IPS-18a (cell line): ENCODE data around the gene KLHL34.

Source experiments
- H3K27ac ChIP-seq: one replicate; pipeline ENCODE4 v1.5.1; 2013; ENCODE audit warnings: low read length
- H3K27me3 ChIP-seq: one replicate; pipeline ENCODE4 v1.6.1; 2013; ENCODE audit warnings: mild to moderate bottlenecking, low read length; ENCODE audit not compliant: control insufficient read depth, insufficient read depth
- H3K36me3 ChIP-seq: one replicate; pipeline ENCODE4 v1.6.1; 2013; ENCODE audit warnings: low read depth, low read length; ENCODE audit not compliant: control insufficient read depth
- H3K4me1 ChIP-seq: one replicate; pipeline ENCODE4 v1.6.1; 2013; ENCODE audit warnings: low read depth, low read length; ENCODE audit not compliant: control insufficient read depth
- H3K4me3 ChIP-seq: one replicate; pipeline ENCODE4 v1.5.1; 2013; ENCODE audit warnings: low read length
- H3K9ac ChIP-seq: one replicate; pipeline ENCODE4 v1.6.1; 2013; ENCODE audit warnings: mild to moderate bottlenecking, low read length, moderate library complexity
- H3K9me3 ChIP-seq: one replicate; pipeline ENCODE4 v1.6.1; 2013; ENCODE audit warnings: low read depth, low read length; ENCODE audit not compliant: control insufficient read depth

Gene KLHL34

GRCh38 chrX:21658152-21658737, at the start of gene KLHL34:
TSS of gene KLHL34 (minus strand) at chrX:21658330. CDS start at chrX:21657788, 542 bp downstream.
- H3K36me3 ChIP-seq: no peaks in the 10 kb centered on the region
- peaks cover 4% of the 10 kb centered on the region for H3K9me3 ChIP-seq
- no peak within 1 kb of the TSS for H3K9ac ChIP-seq
- H3K27me3 ChIP-seq: no peaks in the 10 kb centered on the region
- H3K4me3 ChIP-seq: no peak within 1 kb of the TSS
- no peaks in the 10 kb centered on the region for H3K4me1 ChIP-seq
- no peak within 1 kb of the TSS for H3K27ac ChIP-seq

GRCh38 chrX:21705225-21705624, 47.1 kb upstream of the KLHL34 start:
- no peak overlapping the region for H3K27ac ChIP-seq
- H3K9ac ChIP-seq: no peak overlapping the region
- peaks cover 12% of the 10 kb centered on the region for H3K9me3 ChIP-seq
- no peak overlapping the region for H3K4me3 ChIP-seq
- H3K4me1 ChIP-seq: no peaks in the 10 kb centered on the region
- H3K27me3 ChIP-seq: no peaks in the 10 kb centered on the region
- no peaks in the 10 kb centered on the region for H3K36me3 ChIP-seq

GRCh38 chrX:21702725-21703124, 44.6 kb upstream of the KLHL34 start:
- no peaks in the 10 kb centered on the region for H3K36me3 ChIP-seq
- no peak overlapping the region for H3K4me3 ChIP-seq
- H3K4me1 ChIP-seq: no peaks in the 10 kb centered on the region
- H3K9ac ChIP-seq: no peak overlapping the region
- peaks cover 14% of the 10 kb centered on the region for H3K9me3 ChIP-seq
- H3K27me3 ChIP-seq: no peaks in the 10 kb centered on the region
- H3K27ac ChIP-seq: no peak overlapping the region

- no peaks in the 10 kb centered on the region for H3K27me3 ChIP-seq
- no peaks in the 10 kb centered on the region for H3K36me3 ChIP-seq
- H3K27ac ChIP-seq: no peak overlapping the region
- H3K9ac ChIP-seq: no peak overlapping the region
- H3K4me3 ChIP-seq: no peak overlapping the region
- peaks cover 12% of the 10 kb centered on the region for H3K9me3 ChIP-seq
- no peaks in the 10 kb centered on the region for H3K4me1 ChIP-seq
Measured at GRCh38 chrX:21700967-21701366, 42.8 kb upstream of the KLHL34 start.

- Histone ChIP-seq H3K27ac (no peak overlapping the region), H3K36me3 (no peaks in the 10 kb centered on the region), H3K4me3 (no peak overlapping the region), H3K27me3 (no peaks in the 10 kb centered on the region), H3K9me3 (peaks cover 12% of the 10 kb centered on the region), H3K9ac (no peak overlapping the region), H3K4me1 (no peaks in the 10 kb centered on the region)
Measured at GRCh38 chrX:21700275-21700674, 42.1 kb upstream of the KLHL34 start.

- Histone ChIP-seq H3K27ac (no peak overlapping the region), H3K4me3 (no peak overlapping the region), H3K9ac (no peak overlapping the region), H3K9me3 (peaks cover 12% of the 10 kb centered on the region), H3K4me1 (no peaks in the 10 kb centered on the region), H3K36me3 (no peaks in the 10 kb centered on the region), H3K27me3 (no peaks in the 10 kb centered on the region)
Measured at GRCh38 chrX:21699136-21699535, 41.0 kb upstream of the KLHL34 start.

GRCh38 chrX:21698272-21698671, 40.1 kb upstream of the KLHL34 start:
- no peaks in the 10 kb centered on the region for H3K27me3 ChIP-seq
- no peaks in the 10 kb centered on the region for H3K36me3 ChIP-seq
- H3K9me3 ChIP-seq: peaks cover 12% of the 10 kb centered on the region
- no peaks in the 10 kb centered on the region for H3K4me1 ChIP-seq
- H3K27ac ChIP-seq: no peak overlapping the region
- no peak overlapping the region for H3K4me3 ChIP-seq
- no peak overlapping the region for H3K9ac ChIP-seq

- Histone ChIP-seq H3K27me3 (no peaks in the 10 kb centered on the region), H3K4me3 (no peak overlapping the region), H3K9ac (no peak overlapping the region), H3K9me3 (peaks cover 28% of the 10 kb centered on the region), H3K27ac (no peak overlapping the region), H3K36me3 (no peaks in the 10 kb centered on the region), H3K4me1 (no peaks in the 10 kb centered on the region)
Measured at GRCh38 chrX:21691512-21692018, 33.4 kb upstream of the KLHL34 start.

GRCh38 chrX:21683941-21684340, 25.8 kb upstream of the KLHL34 start:
- no peak overlapping the region for H3K4me3 ChIP-seq
- no peaks in the 10 kb centered on the region for H3K4me1 ChIP-seq
- H3K9me3 ChIP-seq: peaks cover 13% of the 10 kb centered on the region
- H3K27me3 ChIP-seq: no peaks in the 10 kb centered on the region
- H3K9ac ChIP-seq: no peak overlapping the region
- H3K27ac ChIP-seq: no peak overlapping the region
- H3K36me3 ChIP-seq: no peaks in the 10 kb centered on the region

GRCh38 chrX:21678048-21678612, 20.0 kb upstream of the KLHL34 start:
- Histone ChIP-seq H3K9ac (no peak overlapping the region), H3K4me3 (no peak overlapping the region), H3K27ac (no peak overlapping the region), H3K9me3 (peaks cover 11% of the 10 kb centered on the region), H3K4me1 (peaks cover 6% of the 10 kb centered on the region), H3K27me3 (no peaks in the 10 kb centered on the region), H3K36me3 (no peaks in the 10 kb centered on the region)

GRCh38 chrX:21675931-21676330, 17.8 kb upstream of the KLHL34 start:
- Histone ChIP-seq H3K27ac (no peak overlapping the region), H3K9ac (no peak overlapping the region), H3K27me3 (no peaks in the 10 kb centered on the region)

More at GRCh38 chrX:21675931-21676330, 17.8 kb upstream of the KLHL34 start:
- H3K9me3 ChIP-seq: peaks cover 11% of the 10 kb centered on the region
- peaks cover 6% of the 10 kb centered on the region for H3K4me1 ChIP-seq
- H3K36me3 ChIP-seq: no peaks in the 10 kb centered on the region
- no peak overlapping the region for H3K4me3 ChIP-seq
